ENCODE data around the gene SARDH. TPM values are rescaled to one million over a fixed set of nuclear protein-coding genes. Genes with fewer than 3 reads are reported as not detected.

SARDH gene
- total and polyA plus RNA-seq, 2 donors (not counting 1 experiment from before 2014, with no cell fraction given): 0.03 to 0.07 TPM

DNA sequence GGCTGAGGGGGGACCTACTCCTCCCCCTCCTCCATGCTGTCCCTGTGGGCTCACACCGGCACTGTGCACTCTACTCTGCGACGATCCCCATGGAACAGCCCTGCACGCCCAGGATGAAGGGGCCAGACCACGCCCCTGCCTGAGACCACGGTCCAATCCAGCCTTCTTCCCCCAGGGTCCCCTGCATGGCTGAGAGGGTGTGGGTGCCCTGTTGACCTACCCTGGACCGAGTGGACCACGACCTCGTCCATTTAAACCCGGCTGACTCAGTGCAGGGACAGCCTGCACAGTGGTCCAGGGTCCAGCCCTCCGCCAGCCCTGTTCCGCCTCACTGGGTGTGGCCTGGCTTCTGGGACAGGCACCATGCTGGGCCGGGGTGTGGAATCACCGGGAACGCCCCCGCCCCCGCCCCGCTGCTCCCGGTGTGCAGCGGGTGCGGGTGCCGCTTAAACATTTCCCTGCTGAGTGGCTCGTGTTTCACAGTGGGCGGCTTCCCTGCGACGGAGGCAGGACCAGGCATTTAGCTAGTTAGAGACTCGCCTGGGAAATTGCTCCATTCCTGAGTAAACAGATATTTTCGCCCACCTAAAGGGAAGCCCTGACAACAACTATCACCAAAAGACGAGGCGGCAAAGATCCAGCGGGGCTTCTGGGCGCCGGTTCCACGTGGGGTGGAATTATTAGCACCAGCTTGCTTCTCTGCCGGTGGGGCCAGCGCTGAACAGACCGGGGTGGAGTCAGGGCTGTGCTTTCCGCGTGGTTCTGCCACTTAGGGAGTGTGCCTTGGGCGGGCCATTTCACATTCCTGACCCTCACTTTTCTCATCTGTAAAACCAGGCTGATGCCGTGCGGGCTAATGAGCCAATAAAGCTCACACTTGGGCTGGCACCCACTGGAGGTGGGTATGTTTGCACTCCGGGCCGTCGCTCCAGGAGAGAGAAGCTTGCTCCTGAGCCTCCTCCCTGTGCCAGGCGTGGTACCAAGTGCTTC, 79.4 kb downstream of the SARDH start:
- no peak overlapping the region for H3K27ac ChIP-seq (ENCODE audit: low read length in 2 of 2)
- TF ChIP-seq, protein P1, sequence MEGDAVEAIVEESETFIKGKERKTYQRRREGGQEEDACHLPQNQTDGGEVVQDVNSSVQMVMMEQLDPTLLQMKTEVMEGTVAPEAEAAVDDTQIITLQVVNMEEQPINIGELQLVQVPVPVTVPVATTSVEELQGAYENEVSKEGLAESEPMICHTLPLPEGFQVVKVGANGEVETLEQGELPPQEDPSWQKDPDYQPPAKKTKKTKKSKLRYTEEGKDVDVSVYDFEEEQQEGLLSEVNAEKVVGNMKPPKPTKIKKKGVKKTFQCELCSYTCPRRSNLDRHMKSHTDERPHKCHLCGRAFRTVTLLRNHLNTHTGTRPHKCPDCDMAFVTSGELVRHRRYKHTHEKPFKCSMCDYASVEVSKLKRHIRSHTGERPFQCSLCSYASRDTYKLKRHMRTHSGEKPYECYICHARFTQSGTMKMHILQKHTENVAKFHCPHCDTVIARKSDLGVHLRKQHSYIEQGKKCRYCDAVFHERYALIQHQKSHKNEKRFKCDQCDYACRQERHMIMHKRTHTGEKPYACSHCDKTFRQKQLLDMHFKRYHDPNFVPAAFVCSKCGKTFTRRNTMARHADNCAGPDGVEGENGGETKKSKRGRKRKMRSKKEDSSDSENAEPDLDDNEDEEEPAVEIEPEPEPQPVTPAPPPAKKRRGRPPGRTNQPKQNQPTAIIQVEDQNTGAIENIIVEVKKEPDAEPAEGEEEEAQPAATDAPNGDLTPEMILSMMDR (IDR thresholded peaks at IDR 0.05): no peak
- no peak for TF ChIP-seq EZH2 (IDR thresholded peaks at IDR 0.05; ENCODE audit: borderline replicate concordance, insufficient read depth, low read depth, low read length, poor library complexity, severe bottlenecking)
- H3K4me3 Mint-ChIP-seq: no peak overlapping the region
- H2AFZ ChIP-seq (ENCODE audit: insufficient read depth, low read depth, low read length, poor library complexity, severe bottlenecking): no peak overlapping the region
- intact Hi-C loops (cut with micrococcal nuclease): no loop called here
- peaks cover 0 to 55% (median 8%) of the 10 kb centered on the region in 4 experiments for H3K27me3 ChIP-seq (replicated peaks in 1 of 4; ENCODE audit: control extremely low read depth in 1 of 4, control insufficient read depth in 3 of 4, insufficient read depth in 4 of 4, low read length in 3 of 4)
- no peaks in the 10 kb centered on the region for H3K36me3 ChIP-seq (replicated peaks in 1 of 2; ENCODE audit: control extremely low read depth in 1 of 2, control insufficient read depth in 1 of 2, extremely low read depth in 1 of 2, insufficient read depth in 2 of 2, low read length in 1 of 2)
- no peaks in the 10 kb centered on the region for H3K4me1 ChIP-seq (ENCODE audit: control insufficient read depth in 2 of 2, insufficient read depth in 2 of 2, low read length in 2 of 2)
- POLR2A ChIA-PET: no interaction called here
- H3K9me3 Mint-ChIP-seq (ENCODE audit: insufficient read depth): no peaks in the 10 kb centered on the region
- WGBS (ENCODE audit: insufficient coverage): 18% methylated on average over 41 of the region's 46 CpGs
- H3K27me3 Mint-ChIP-seq: peaks cover 47% of the 10 kb centered on the region
- no peak overlapping the region for H3K4me3 ChIP-seq (ENCODE audit: control extremely low read depth in 1 of 5, extremely low read depth in 1 of 5, insufficient read depth in 1 of 5, low read depth in 2 of 5, low read length in 4 of 5)
- ATAC-seq (ENCODE audit: low read depth): no peak
- H3K4me2 ChIP-seq (replicated peaks; ENCODE audit: low read depth, low read length, poor library complexity, severe bottlenecking): no peak overlapping the region
- no peaks in the 10 kb centered on the region for H4K20me1 ChIP-seq (ENCODE audit: control insufficient read depth, insufficient read depth, low read length, poor library complexity, severe bottlenecking)
- no peak overlapping the region for H3K9ac ChIP-seq (ENCODE audit: low read length)
- CTCF ChIA-PET: interaction anchor here (0.9 kb wide), 1 partner anchor 84 kb away, joined by 3 read pairs; no protein-coding TSS in a partner anchor
- H3K27ac Mint-ChIP-seq: no peak overlapping the region
- H3K79me2 ChIP-seq (ENCODE audit: control insufficient read depth, insufficient read depth, low read length): no peaks in the 10 kb centered on the region
- H3K4me1 Mint-ChIP-seq: peaks cover 3% of the 10 kb centered on the region
- no peaks in the 10 kb centered on the region for H3K9me3 ChIP-seq (ENCODE audit: control extremely low read depth in 1 of 3, control insufficient read depth in 2 of 3, insufficient read depth in 1 of 3, low read length in 2 of 3)
- DNase-seq: no peak

DNA sequence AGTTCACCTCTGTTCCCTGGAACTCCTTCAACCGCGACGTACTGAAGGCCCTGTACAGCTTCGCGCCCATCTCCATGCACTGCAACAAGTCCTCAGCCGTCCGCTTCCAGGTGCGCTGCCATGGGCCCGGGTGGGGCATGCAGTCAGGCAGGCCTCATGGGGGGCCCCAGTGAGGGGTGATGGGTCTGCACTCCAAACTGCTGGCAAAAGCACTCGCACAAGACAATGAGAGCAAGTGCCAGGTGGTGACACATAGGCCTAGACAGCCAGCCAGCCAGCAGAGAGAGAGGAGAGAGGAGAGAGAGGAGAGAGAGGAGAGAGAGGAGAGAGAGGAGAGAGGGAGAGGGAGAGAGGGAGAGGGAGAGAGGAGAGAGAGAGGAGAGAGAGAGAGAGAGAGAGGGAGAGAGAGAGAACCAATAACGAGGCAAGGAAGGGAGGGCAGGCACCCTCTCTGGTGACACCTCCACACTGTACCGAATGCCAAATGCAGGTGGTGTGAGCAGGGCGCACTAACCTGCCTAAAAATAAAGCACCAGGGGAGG, 81.0 kb downstream of the SARDH start:
- WGBS (ENCODE audit: insufficient coverage): 95% methylated on average over 12 of the region's 13 CpGs
- no peak for TF ChIP-seq EZH2 (IDR thresholded peaks at IDR 0.05; ENCODE audit: borderline replicate concordance, insufficient read depth, low read depth, low read length, poor library complexity, severe bottlenecking)
- TF ChIP-seq, protein P1 (IDR thresholded peaks at IDR 0.05): no peak
- Histone ChIP-seq H3K4me2 (replicated peaks; ENCODE audit: low read depth, low read length, poor library complexity, severe bottlenecking) (no peak overlapping the region), H2AFZ (ENCODE audit: insufficient read depth, low read depth, low read length, poor library complexity, severe bottlenecking) (no peak overlapping the region), H3K27ac (ENCODE audit: low read length in 2 of 2) (no peak overlapping the region), H3K9me3 (ENCODE audit: control extremely low read depth in 1 of 3, control insufficient read depth in 2 of 3, insufficient read depth in 1 of 3, low read length in 2 of 3) (no peaks in the 10 kb centered on the region), H3K36me3 (replicated peaks in 1 of 2; ENCODE audit: control extremely low read depth in 1 of 2, control insufficient read depth in 1 of 2, extremely low read depth in 1 of 2, insufficient read depth in 2 of 2, low read length in 1 of 2) (no peaks in the 10 kb centered on the region), H3K9ac (ENCODE audit: low read length) (no peak overlapping the region), H4K20me1 (ENCODE audit: control insufficient read depth, insufficient read depth, low read length, poor library complexity, severe bottlenecking) (no peaks in the 10 kb centered on the region), H3K4me1 (ENCODE audit: control insufficient read depth in 2 of 2, insufficient read depth in 2 of 2, low read length in 2 of 2) (no peaks in the 10 kb centered on the region), H3K4me3 (ENCODE audit: control extremely low read depth in 1 of 5, extremely low read depth in 1 of 5, insufficient read depth in 1 of 5, low read depth in 2 of 5, low read length in 4 of 5) (no peak overlapping the region), H3K79me2 (ENCODE audit: control insufficient read depth, insufficient read depth, low read length) (no peaks in the 10 kb centered on the region), H3K27me3 (replicated peaks in 1 of 4; ENCODE audit: control extremely low read depth in 1 of 4, control insufficient read depth in 3 of 4, insufficient read depth in 4 of 4, low read length in 3 of 4) (peaks cover 0 to 57% (median 8%) of the 10 kb centered on the region in 4 experiments)
- Mint-ChIP-seq H3K4me1 (peaks cover 3% of the 10 kb centered on the region), H3K4me3 (no peak overlapping the region), H3K27ac (no peak overlapping the region), H3K9me3 (ENCODE audit: insufficient read depth) (no peaks in the 10 kb centered on the region), H3K27me3 (peaks cover 57% of the 10 kb centered on the region)
- CTCF ChIA-PET: no interaction called here
- POLR2A ChIA-PET: no interaction called here
- ATAC-seq (ENCODE audit: low read depth) (no peak), DNase-seq (no peak)
- intact Hi-C loops (cut with micrococcal nuclease): no loop called here
